Parathyroid adenoma (tissue), 2 donors: ENCODE measurements around the gene SLC9A3.

ENCODE experiments used
- H2AFZ ChIP-seq: fragments of 300-600 bp; sonication (generic); one replicate; pipeline ENCODE4 v1.7.0; 2017; ENCODE audit warnings: antibody characterized with exemption, mild to moderate bottlenecking
- H3K27ac ChIP-seq: fragments of 300-600 bp; sonication (generic); one replicate; pipeline ENCODE4 v1.7.0; 2017
- H3K27me3 ChIP-seq: fragments of 300-600 bp; sonication (generic); one replicate; pipeline ENCODE4 v1.7.0; 2017; ENCODE audit warnings: low read length; ENCODE audit not compliant: control insufficient read depth, insufficient read depth
- H3K36me3 ChIP-seq: fragments of 300-600 bp; sonication (generic); one replicate; pipeline ENCODE4 v1.7.0; 2017; ENCODE audit warnings: low read length; ENCODE audit not compliant: control insufficient read depth, insufficient read depth
- H3K4me1 ChIP-seq: fragments of 300-600 bp; sonication (generic); one replicate; pipeline ENCODE4 v1.7.0; 2017; ENCODE audit warnings: control low read depth
- H3K4me2 ChIP-seq: fragments of 300-600 bp; sonication (generic); one replicate; pipeline ENCODE4 v1.7.0; 2017; ENCODE audit warnings: low read length
- H3K4me3 ChIP-seq: fragments of 300-600 bp; sonication (generic); one replicate; pipeline ENCODE4 v1.7.0; 2017; ENCODE audit warnings: low read depth, low read length
- H3K79me2 ChIP-seq: fragments of 300-600 bp; sonication (generic); one replicate; pipeline ENCODE4 v1.7.0; 2017; ENCODE audit warnings: control low read depth
- H3K9ac ChIP-seq: fragments of 300-600 bp; sonication (generic); one replicate; pipeline ENCODE4 v1.7.0; 2017; ENCODE audit warnings: mild to moderate bottlenecking
- H3K9me3 ChIP-seq: fragments of 300-600 bp; sonication (generic); one replicate; pipeline ENCODE4 v1.7.0; 2017; ENCODE audit warnings: low read length; ENCODE audit not compliant: control insufficient read depth
- CTCF ChIP-seq: fragments of 300-600 bp; sonication (generic); IDR thresholded peaks from one replicate; pipeline ENCODE4 v1.7.0; 2017; ENCODE audit warnings: antibody characterized with exemption, mild to moderate bottlenecking
- donor health status: primary hyperparathyroidism.

SLC9A3 gene

GRCh38 chr5:452978-453710 lies 71.1 kb downstream of the SLC9A3 start:
- H3K36me3 ChIP-seq = peaks cover 3% of the 10 kb centered on the region
- H3K79me2 ChIP-seq = peaks cover 51% of the 10 kb centered on the region
- H3K4me2 ChIP-seq = no peak overlapping the region
- no peak for TF ChIP-seq CTCF
- no peaks in the 10 kb centered on the region for H3K27me3 ChIP-seq
- no peak overlapping the region for H3K27ac ChIP-seq
- no peaks in the 10 kb centered on the region for H3K4me1 ChIP-seq
- no peak overlapping the region for H3K4me3 ChIP-seq
- H3K9me3 ChIP-seq = no peaks in the 10 kb centered on the region
- no peak overlapping the region for H2AFZ ChIP-seq
- H3K9ac ChIP-seq = no peak overlapping the region

- no peaks in the 10 kb centered on the region for H3K27me3 ChIP-seq
- H3K4me2 ChIP-seq = no peak overlapping the region
- H3K4me1 ChIP-seq = no peaks in the 10 kb centered on the region
- H3K36me3 ChIP-seq = peaks cover 3% of the 10 kb centered on the region
- H3K27ac ChIP-seq = no peak overlapping the region
- TF ChIP-seq CTCF = no peak
- H3K9ac ChIP-seq = no peak overlapping the region
- no peak overlapping the region for H2AFZ ChIP-seq
- H3K4me3 ChIP-seq = no peak overlapping the region
- H3K9me3 ChIP-seq = no peaks in the 10 kb centered on the region
- H3K79me2 ChIP-seq = peaks cover 57% of the 10 kb centered on the region
Measured at GRCh38 chr5:451587-452458, 72.4 kb downstream of the SLC9A3 start.

GRCh38 chr5:449151-449550 lies 75.1 kb downstream of the SLC9A3 start:
- Histone ChIP-seq H2AFZ (no peak overlapping the region), H3K4me3 (no peak overlapping the region), H3K4me1 (peaks cover 2% of the 10 kb centered on the region), H3K9me3 (no peaks in the 10 kb centered on the region), H3K27me3 (no peaks in the 10 kb centered on the region), H3K79me2 (peaks cover 47% of the 10 kb centered on the region), H3K27ac (no peak overlapping the region), H3K9ac (no peak overlapping the region), H3K36me3 (peaks cover 3% of the 10 kb centered on the region), H3K4me2 (no peak overlapping the region)
- no peak for TF ChIP-seq CTCF

- Histone ChIP-seq H3K27ac (no peak overlapping the region), H3K79me2 (peaks cover 46% of the 10 kb centered on the region), H3K4me2 (no peak overlapping the region), H3K9ac (no peak overlapping the region), H3K9me3 (no peaks in the 10 kb centered on the region), H2AFZ (no peak overlapping the region), H3K36me3 (peaks cover 3% of the 10 kb centered on the region), H3K4me3 (no peak overlapping the region), H3K27me3 (no peaks in the 10 kb centered on the region), H3K4me1 (peaks cover 5% of the 10 kb centered on the region)
- no peak for TF ChIP-seq CTCF
Measured at GRCh38 chr5:448766-449090, 75.5 kb downstream of the SLC9A3 start.
